Stimulated activated CD8-positive, alpha-beta memory T cell treated with anti-CD3 and anti-CD28 coated beads, Interleukin-15, amount 100 ng/mL, for 48 hours (primary cell): ENCODE measurements around the gene GFPT1.

Experiments used
- DNase-seq, 2 donors: peaks; one replicate each; pipeline ENCODE4 v3.0.0-alpha.2; 2020; ENCODE audit warnings: low read depth in 2 of 2

Gene GFPT1

DNA sequence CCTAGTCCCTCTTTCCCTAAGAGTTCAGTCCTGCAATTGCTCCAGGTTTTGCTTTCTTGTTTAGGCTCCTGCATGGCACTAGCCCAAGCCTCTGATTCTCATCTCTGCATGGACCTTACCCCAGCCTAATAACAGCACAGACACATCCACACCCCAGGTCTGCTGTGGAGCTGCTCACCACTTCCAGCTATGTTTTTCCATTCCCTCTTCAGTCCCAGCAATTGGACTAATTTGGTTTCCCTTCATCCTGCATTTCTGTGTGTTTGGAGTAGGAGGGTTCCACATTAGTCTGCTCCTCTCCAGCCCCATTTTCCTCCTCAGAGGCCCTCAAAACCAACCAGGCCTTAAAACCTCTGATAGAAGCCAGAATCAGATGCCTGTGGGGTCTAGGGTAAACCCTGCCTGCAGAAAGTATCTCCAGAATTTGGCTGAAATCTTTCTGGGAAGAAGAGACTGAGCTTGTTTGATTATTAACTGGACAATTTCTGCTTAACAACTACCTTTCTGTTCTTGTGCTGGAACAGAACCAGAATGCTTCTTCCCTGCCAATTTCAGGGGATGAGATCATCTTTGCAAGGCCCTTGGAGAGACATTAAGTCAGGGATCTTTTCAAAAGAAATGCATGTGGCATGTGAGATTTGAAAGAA lies 95.9 kb downstream of the GFPT1 start:
- DNase-seq = no peak

DNA sequence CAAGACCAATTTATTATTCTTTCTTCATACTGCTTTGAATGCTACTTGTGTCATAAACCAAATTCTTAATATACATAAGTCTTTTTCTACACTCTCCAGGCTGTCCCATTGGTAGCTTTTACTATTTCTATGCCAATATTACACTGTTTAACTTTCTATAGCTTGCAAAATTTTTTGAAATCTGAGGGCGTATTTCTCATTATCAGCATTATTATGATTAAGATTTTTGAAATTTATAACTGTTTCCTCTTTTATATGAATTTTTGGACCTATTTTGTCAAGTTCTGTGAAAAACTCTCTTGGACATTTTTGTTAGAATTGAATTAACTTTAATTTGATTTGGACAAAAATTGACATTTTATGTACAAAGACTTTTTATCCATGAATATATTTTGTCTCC lies 98.6 kb downstream of the GFPT1 start:
- DNase-seq = no peak

DNA sequence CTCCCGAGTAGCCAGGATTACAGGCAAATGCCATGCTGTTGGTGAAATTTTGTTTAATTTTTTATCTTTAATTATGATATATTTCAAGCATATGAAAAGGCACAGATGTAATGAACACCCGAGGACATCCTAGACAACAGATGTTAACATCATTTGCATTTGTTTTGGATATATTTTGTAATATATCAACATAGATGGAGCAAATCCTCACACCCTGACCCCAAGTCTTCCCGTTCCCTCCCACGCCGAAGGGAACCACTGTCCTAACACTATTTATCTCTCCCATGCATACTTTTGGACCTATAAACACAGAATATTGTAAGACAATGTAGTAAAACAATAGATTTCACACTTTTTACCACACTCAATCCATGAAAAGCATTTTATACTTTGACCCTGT lies 99.5 kb downstream of the GFPT1 start:
- DNase-seq = no peak

- DNase-seq = no peak
Measured at GRCh38 chr2:69285379-69285894, 101.6 kb downstream of the GFPT1 start.

GRCh38 chr2:69280796-69281412 lies 106.1 kb downstream of the GFPT1 start:
- DNase-seq = no peak

DNA sequence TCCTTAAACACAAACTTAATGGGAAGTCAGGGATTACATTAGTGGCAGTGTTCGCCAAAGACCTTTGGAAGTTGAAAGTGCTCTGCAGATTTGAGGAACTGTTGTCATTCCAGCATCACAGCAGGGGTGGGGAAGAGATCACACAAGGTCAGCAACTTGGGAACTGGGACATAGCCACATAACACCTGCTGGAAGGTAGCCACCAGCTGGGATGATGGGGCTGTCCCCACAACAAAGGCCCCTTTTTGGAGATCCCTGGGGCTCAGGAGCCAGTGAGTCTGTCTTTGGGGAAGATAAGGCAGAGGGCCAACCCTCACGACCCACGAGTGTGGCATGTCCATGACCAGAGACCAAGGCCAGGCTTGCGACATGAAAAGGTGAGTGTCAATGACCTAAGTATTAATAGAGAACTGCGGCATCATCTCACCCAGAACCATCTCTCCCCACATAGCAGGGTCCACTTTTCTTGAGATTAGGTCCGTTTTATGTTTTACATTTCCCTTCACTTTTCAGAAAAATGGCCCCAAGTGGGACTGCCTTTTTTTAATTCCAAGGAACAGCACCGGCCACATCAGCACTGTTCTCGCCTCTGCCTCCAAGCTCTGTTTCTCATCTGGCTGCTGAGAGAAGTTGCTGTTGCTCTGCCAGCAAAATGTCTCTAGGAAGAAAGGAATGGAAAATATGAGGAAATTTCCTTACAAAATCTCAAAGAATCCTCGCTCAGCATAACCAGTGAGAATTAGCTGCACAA lies 106.9 kb downstream of the GFPT1 start:
- DNase-seq = no peak

GRCh38 chr2:69279211-69279610 lies 107.8 kb downstream of the GFPT1 start:
- no peak for DNase-seq

- no peak for DNase-seq
Measured at GRCh38 chr2:69278366-69278765, 108.7 kb downstream of the GFPT1 start.

DNA sequence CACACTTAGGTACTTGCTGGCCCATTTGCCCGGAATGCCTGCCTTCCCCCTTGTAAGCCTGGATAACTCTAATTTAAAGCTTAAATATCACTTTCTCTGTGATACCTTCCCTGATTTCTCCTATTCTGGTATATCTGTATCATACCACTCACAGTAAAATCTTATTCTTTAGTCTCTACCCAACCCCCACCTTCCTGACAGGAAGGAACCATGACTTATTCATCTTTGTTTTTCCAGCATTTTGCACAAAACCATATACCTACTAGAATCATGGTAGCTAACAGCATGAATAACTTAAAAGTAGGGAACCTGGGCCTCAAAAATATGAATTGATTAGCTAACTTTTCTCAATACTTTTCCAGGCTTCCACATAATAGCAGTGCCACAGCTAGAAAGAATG lies 111.5 kb downstream of the GFPT1 start:
- DNase-seq = no peak

DNA sequence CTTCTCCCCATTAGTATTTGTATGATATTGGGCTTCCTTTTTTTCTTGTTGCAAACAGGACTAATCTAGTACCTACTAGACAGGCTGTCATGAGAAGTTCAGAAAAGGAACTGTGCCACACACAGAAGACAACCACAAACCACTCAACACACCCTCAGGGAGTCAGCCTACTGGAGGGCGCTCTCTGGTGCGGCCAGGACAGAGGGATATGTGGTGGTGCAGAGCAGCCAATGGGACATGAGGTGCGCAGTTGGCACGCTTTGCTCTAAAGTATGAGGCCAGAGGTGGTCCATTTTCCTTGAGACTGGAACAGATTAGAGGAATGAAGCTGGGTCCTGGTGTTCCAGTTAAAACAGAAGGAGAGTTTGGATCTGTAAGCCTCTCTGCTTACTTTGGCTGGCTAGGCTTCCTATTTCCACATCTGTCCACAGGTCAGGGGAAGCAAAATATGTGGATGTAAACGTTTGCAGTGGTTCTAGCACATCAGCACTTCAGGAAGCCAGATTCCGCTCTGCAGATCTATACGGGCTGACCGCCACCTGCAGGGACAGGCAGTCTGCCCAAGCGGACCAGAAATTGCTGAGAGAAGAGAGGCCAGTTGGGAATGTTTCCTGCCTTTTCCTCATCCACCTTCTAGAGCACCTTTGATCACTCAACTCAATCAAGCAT lies 114.1 kb downstream of the GFPT1 start:
- DNase-seq = no peak

DNA sequence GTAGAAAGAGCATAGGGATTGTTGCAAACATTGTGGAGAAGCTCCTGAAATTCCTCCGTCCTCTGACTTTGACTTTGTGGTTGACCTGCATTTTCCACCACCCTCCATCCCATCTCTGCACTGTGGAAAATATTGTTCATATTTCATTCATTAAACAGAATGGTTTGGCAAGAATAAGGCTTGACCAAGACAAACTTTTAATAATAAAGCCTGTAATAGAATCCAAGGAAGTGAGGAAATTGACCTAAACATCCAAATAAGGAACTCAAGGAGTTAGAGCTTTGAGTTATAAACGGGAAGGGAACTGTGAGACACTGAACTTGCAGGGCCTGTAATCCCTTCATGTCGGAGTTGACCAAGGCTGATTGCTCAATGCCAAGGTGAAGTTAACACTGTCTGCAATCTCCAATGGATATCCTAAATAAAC lies 115.2 kb downstream of the GFPT1 start:
- no peak for DNase-seq
